HEK293T (cell line): ENCODE results near the gene ARHGEF16.

ENCODE experiments used
- CTCF ChIA-PET: fragments of 350-600 bp; formaldehyde crosslinking; extraction: SDS; loops from one replicate; lab custom pipeline; 2021; ENCODE audit warnings: antibody characterized with exemption, inconsistent platforms; lab: Yijun Ruan, JAX
- POLR2A ChIA-PET: fragments of 350-600 bp; formaldehyde crosslinking; extraction: SDS; loops from one replicate; lab custom pipeline; 2020; ENCODE audit warnings: antibody characterized with exemption, inconsistent platforms; lab: Yijun Ruan, JAX
- DNase-seq: peaks from one replicate; pipeline ENCODE4 v3.0.0; 2012; ENCODE audit warnings: mixed read lengths; ENCODE audit errors: extremely low spot score
- ARNT ChIP-seq: fragments of 450-650 bp; IDR thresholded peaks from 2 replicates; pipeline ENCODE4 v1.6.1; 2017; ENCODE audit warnings: mild to moderate bottlenecking
- BHLHE40 ChIP-seq: fragments of 450-650 bp; IDR thresholded peaks from 2 replicates; pipeline ENCODE4 v1.6.1; 2016; ENCODE audit warnings: mild to moderate bottlenecking, moderate library complexity, borderline replicate concordance
- CTBP1 ChIP-seq: fragments of 450-650 bp; IDR thresholded peaks from 2 replicates; pipeline ENCODE4 v1.6.1; 2016; ENCODE audit warnings: borderline replicate concordance
- ELF4 ChIP-seq: fragments of 450-650 bp; IDR thresholded peaks from 2 replicates; pipeline ENCODE4 v1.6.1; 2017; ENCODE audit warnings: antibody characterized with exemption
- FOXA1 ChIP-seq: fragments of 450-650 bp; IDR thresholded peaks from 2 replicates; pipeline ENCODE4 v1.6.1; 2016; ENCODE audit warnings: mild to moderate bottlenecking
- FOXK2 ChIP-seq: fragments of 450-650 bp; IDR thresholded peaks from 2 replicates; pipeline ENCODE4 v1.6.1; 2016; ENCODE audit warnings: mild to moderate bottlenecking
- FOXM1 ChIP-seq: fragments of 450-650 bp; IDR thresholded peaks from 2 replicates; pipeline ENCODE4 v1.6.1; 2017; ENCODE audit warnings: mild to moderate bottlenecking, borderline replicate concordance
- HDGF ChIP-seq: fragments of 450-650 bp; IDR thresholded peaks from 2 replicates; pipeline ENCODE4 v1.6.1; 2017; ENCODE audit warnings: antibody characterized with exemption, borderline replicate concordance
- L3MBTL2 ChIP-seq: fragments of 450-650 bp; conservative IDR thresholded peaks from 2 replicates; pipeline ENCODE4 v1.6.1; 2016; ENCODE audit warnings: mild to moderate bottlenecking
- LEF1 ChIP-seq: fragments of 450-650 bp; IDR thresholded peaks from 2 replicates; pipeline ENCODE4 v1.6.1; 2017; ENCODE audit warnings: mild to moderate bottlenecking, borderline replicate concordance
- NFRKB ChIP-seq: fragments of 450-650 bp; IDR thresholded peaks from 2 replicates; pipeline ENCODE4 v1.6.1; 2016; ENCODE audit warnings: mild to moderate bottlenecking, moderate library complexity
- SP1 ChIP-seq: fragments of 450-650 bp; IDR thresholded peaks from 2 replicates; pipeline ENCODE4 v1.6.1; 2017
- SUZ12 ChIP-seq: fragments of 450-650 bp; IDR thresholded peaks from 2 replicates; pipeline ENCODE4 v1.6.1; 2016; ENCODE audit warnings: mild to moderate bottlenecking
- TARDBP ChIP-seq: fragments of 450-650 bp; IDR thresholded peaks from 2 replicates; pipeline ENCODE4 v1.6.1; 2016
- ZNF384 ChIP-seq: fragments of 450-650 bp; IDR thresholded peaks from 2 replicates; pipeline ENCODE4 v1.6.1; 2016
- TF ChIP-seq, protein P1 (sequence below): fragments of 450-650 bp; IDR thresholded peaks from 2 replicates; pipeline ENCODE4 v1.6.1; 2016

Gene ARHGEF16

DNA sequence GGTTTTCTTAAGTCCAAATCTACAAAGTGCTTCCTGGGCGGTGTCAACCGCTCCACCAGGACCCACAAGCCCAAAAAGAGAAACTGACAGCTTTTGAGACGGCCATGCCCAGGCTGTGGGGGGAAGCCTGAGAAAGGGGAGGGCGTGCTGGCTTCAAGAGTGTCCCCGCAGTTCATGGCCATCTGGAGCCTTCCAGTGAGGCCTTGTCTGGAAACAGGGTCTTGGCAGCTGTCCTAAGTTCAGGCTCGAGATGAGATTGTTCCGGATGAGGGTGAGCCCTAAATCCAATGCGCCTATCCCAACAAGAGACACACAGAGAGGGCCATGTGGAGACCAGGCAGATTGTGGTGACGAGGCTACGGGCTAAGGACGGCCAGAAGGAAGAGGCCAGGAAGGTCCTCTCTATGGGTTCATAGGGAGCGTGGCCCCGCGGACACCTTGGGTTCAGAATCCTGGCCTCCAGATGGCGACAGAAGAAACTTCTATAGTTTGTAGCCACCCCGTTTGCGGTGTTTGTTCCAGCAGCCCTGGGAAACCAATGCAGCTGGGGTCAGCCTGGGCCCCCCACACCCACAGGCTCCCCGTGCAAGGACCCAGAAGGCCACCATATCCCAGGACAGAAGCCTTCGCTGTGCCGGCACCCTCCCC, 70.2 kb downstream of the ARHGEF16 start:
- POLR2A ChIA-PET: no interaction called here
- CTCF ChIA-PET: no interaction called here
- no peak for DNase-seq
- no peak for TF ChIP-seq TARDBP
- no peak for TF ChIP-seq LEF1
- no peak for TF ChIP-seq HDGF
- no peak for TF ChIP-seq ZNF384
- no peak for TF ChIP-seq L3MBTL2

DNA sequence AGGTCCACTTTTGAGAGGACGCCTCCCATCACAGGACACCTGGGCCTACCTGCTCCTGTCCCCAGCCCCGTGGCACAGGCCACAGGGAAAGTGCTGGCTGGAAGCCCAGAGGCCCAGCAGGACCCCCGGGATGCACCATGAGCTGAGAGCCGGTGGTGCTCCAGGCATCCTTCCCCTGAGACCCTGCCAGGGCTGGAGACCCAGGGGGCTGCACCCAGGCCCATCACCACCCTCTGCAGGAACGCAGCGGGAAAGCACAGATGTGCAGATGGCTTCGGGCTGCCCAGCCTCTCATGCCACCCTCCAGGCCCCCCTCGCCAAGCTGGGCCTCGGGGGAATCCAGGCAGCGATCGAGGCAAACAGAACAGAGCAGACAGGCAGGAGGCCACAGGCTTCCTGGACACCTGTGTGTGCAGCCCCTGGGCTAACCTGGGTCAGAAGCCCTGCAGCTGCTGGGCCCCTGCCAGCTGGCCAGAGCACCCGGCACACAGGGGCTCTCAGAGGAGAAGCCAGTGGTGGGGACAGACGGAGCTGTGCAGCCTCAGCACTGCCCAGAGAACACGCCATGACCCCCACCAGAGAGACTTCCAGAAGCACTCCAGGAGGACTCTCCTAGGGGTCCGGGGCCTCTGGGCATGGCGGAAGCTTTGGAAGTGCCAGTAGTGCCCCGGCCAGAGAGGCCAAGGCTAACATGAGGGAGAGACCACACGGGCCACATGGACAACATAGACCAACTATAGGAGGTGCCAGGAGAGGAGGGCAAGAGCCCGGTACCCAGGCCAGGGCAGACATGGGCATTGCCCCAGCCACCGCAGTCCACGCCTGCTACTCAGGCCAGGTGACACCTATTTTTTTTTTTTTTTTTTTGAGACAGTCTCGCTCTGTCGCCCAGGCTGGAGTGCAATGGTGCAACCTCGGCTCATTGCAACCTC, 71.4 kb downstream of the ARHGEF16 start:
- POLR2A ChIA-PET: no interaction called here
- CTCF ChIA-PET: no interaction called here

DNA sequence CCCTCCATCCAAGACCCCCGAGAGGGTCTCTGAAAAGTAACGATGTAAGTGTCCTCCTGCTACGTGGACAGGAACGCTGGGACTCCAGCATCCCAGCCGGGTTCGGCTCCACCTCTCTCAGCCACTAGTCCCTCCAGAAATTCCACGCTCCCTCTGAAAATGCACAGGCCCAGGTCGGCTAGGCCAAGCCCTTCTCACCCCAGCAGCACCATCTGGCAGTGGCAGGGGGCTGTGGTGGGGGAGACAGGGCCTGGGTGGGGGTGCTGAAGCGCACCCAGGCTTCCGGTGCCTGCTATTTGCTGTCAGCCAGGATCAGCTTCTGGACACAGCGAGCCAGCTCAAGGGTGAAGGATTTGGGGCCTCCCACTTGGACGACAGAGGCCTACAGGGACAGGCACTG, 73.3 kb downstream of the ARHGEF16 start:
- POLR2A ChIA-PET: no interaction called here
- TF ChIP-seq TARDBP (no peak), CTBP1 (no peak), SUZ12 (no peak), ARNT (no peak), HDGF (no peak), ZNF384 (no peak), FOXK2 (no peak), BHLHE40 (no peak), FOXM1 (no peak), ELF4 (no peak), LEF1 (no peak), FOXA1 (no peak), L3MBTL2 (no peak)
- TF ChIP-seq, protein P1, sequence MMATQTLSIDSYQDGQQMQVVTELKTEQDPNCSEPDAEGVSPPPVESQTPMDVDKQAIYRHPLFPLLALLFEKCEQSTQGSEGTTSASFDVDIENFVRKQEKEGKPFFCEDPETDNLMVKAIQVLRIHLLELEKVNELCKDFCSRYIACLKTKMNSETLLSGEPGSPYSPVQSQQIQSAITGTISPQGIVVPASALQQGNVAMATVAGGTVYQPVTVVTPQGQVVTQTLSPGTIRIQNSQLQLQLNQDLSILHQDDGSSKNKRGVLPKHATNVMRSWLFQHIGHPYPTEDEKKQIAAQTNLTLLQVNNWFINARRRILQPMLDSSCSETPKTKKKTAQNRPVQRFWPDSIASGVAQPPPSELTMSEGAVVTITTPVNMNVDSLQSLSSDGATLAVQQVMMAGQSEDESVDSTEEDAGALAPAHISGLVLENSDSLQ: no peak
- DNase-seq: no peak
- CTCF ChIA-PET: no interaction called here

More for the DNA sequence above, 71.4 kb downstream of the ARHGEF16 start:
- DNase-seq: no peak
- TF ChIP-seq SP1 (no peak), BHLHE40 (no peak), LEF1 (no peak), ELF4 (no peak), FOXM1 (no peak), NFRKB (no peak), TARDBP (no peak), FOXK2 (no peak), ARNT (no peak), CTBP1 (no peak), ZNF384 (no peak), HDGF (no peak), FOXA1 (no peak), SUZ12 (no peak), L3MBTL2 (no peak)
- TF ChIP-seq, protein P1: no peak

DNA sequence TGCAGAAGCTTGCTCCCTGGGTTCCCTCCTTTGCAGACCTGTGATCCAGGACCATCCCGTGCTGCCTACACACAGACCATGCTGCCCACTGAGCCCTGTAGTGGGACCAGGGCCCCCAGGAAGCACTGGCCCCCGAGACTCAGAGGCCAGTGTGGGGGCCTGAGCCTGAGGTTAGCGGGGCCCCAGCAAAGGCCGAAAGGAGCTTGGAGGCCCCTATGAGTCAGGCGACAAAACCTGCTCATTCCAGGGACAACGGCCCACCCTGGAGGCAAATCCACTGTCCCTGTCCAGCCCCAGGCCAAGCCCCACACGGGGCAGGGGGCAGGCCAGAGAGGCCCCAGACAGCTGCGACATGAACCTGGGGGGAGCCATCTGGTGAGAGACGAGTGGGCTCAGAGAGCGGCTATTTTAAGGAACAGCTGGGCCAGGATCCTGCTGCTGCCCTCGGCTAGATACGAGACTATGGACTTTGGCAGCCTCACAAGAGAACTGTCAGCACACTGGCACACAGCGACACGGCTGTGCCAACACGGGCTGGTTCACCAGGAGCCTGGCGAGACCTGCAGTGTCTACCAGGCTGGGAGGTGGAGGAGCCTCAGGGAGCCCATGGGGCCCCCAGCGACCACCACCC, 74.7 kb downstream of the ARHGEF16 start:
- POLR2A ChIA-PET: no interaction called here

DNA sequence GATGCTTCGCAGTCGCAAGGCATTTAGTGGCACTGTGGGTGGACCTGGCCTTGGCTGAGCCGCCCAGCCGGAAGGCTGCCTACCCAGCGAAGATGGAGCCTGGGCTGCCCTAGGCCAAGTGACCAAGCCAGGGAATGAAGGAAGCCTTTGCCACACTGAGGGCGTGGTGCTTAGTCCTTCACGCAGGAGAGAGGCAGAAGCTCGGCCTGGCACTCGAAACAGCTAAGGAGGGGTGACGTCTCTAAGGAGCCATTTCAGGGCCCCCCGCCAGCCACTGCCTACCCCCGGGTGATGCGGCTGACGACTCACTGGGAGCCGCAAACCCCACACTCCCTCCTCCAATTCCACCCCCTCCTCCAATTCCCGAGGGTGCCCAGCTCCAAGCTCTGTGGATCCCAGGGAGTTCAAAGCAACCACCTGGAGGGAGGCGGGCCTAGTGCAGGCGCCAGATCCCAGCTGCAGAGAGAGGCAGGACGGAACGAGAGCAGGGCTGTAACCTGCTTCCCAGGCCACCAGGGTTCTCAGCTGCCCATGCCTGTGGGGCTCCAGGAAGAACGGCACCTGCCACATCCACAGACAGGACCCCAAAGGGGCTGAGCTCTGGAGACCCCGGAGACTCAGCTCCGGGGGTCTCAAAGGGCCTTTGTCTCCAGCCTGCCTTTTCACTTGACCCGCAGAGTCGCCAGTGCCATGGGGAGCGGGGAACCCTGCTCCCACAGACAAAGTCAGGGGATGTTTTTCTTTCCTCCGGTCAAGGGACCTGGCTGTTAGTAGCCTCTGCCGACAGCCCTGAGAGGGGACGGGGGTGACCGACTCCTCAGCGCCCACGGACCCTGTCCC, 75.8 kb downstream of the ARHGEF16 start:
- ChIA-PET POLR2A (interaction anchor here (0.6 kb wide), 1 partner anchor 1458 kb away, joined by 3 read pairs; no protein-coding TSS in a partner anchor), CTCF (no interaction called here)
- DNase-seq: no peak
- TF ChIP-seq NFRKB (no peak), FOXM1 (no peak)
- TF ChIP-seq, protein P1: no peak

More for the DNA sequence above, 74.7 kb downstream of the ARHGEF16 start:
- no peak for DNase-seq
- CTCF ChIA-PET: interaction anchor here (0.6 kb wide), 2 partner anchors 190 to 1215 kb away, joined by 3 to 4 read pairs; no protein-coding TSS in a partner anchor
- TF ChIP-seq HDGF (no peak), FOXA1 (no peak), FOXM1 (no peak), NFRKB (no peak), L3MBTL2 (no peak), SP1 (no peak), ELF4 (no peak), ARNT (no peak)
- TF ChIP-seq, protein P1: no peak
